Eye (tissue), 1 donor: ENCODE results near the gene PRKCSH.
"Not testable (repeated sequence)": the region's sequence is repeated elsewhere in the genome, so short reads cannot be mapped to it uniquely, and the experiment has no call there.

Experiments used
- DNase-seq: peaks from one replicate; pipeline ENCODE4 v3.0.0-alpha.2; 2015

PRKCSH gene

GRCh38 chr19:11420429-11421370 lies 14.7 kb upstream of the PRKCSH start:
- peak; percentile 61 for DNase-seq

DNA sequence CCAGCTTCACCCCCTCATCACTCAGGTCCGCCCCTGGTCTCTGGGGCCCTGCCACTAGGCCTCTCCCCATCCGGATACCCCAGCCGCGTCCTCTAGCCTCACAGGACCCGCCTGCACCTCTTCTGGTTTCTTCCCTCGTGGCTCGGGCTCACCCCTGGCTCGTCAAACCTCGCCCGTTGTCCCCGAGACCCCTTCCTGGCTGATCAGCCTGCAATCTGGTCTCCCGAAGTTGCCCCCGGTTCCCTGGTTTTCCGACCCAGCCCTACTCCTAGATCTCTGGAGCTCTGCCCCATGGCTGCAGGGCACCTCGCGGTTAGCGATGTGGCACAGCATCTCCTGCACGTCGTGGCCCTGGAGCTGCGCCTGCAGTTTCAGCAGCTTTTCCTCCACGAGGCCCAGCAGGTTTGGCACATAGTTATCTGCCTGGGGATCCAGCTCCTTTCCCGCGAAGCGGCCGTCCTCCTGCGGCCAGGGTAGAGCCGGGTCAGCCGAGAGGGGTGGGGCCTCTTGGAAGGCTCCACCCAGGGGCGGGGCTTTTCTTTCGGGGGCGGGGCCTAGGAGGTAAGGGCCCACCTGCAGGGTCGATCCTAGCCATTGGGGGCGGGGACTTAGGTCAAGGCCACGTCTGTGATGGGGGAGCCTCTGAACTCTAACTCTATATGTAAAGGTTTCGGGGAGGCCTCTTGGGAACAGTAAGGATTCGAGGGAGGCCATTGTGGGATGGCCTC lies 13.9 kb upstream of the PRKCSH start:
- DNase-seq = peak; percentile 45

DNA sequence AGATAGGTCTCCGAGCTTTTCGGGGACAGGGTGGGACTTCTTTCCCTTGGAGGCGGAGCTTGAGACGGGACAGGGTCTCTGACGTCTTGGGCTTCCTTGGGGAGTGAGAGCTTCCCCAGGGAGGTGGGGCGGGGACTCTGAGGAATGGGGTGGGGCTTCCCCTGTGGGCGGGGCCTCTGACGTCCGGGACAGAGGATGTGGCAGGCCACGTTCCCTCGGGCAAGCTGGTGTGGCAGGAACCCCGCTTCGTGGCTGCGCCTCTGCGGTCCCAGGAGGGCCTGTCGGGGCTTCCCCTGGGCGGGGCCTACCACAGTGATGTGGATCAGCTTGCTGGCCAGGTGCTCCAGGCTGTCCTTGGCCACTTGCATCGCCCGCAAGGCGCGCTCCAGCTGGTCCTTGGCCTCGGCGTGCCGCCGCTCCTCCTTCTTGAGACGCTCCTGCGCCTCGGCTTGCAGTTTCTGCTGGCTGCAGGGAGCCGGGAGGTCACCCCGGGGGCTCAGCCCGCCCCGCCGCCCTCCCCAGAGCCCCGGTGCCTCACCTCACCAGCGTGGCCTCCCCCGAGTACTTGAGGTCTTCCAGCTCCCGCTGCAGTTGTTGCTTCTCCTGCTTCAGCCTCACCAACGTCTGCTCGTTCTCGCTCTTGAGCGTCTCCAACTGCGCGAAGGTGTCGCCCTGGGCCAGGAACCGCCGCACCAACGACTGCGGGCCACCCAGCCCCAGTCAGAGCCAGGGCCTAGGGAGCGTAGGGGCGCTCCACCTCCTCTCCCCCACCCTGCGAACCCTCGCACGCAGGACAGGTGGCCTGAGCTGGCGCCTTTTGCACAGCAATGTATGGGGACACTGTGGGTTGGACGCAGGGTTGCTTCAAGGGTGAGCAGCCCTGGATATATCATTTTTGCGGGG lies 13.0 kb upstream of the PRKCSH start:
- DNase-seq = peak; percentile 55

DNA sequence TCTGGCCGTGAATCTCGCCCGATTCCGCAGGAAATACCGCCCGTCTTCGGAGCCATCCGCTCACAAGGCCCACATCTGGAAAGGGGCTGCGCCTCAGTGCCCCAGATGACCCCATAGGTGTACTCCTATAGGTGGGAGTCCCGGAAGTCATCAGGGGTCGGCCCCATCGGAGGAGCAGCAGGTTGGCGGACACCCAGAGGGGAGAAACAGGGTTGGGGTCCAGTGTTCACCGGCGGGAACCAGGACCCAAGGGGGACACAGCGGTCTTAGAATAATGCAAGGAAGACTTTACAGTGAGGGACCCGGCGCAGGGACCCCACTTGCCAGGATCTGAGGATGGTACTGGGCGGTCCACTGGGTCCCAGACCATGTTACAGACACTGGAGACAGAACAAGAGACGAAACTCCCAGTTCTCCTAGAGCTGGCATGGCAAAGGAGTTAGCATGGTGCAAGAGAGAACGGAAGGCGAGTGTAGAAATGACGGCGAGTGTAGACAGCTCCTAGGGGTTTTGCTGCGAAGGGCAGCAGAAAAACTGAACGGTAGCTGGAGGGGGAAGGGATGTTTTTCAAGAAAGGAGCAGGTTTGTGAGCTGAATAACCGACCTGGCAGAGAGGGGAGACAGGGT lies 12.2 kb upstream of the PRKCSH start:
- peak; percentile 36 for DNase-seq

DNA sequence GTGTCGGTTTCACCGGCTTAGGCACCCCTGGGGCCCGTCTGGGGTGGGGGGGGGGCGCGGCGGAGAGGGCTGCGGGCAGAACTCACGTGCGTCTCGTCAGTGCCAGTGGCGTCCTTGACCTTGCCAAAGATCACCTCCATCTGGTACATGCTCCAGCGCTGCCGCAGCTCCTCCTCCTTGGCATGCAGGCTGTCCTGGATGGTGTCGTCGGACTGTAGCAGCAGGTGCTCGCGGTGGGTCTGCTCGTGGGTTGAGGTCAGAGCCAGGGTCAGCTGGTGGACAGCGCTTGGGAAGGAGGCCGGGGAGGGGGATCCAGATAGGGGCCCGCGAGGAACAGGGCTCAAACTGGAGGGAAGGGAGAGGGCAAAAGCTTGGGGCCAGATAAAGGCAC lies 11.6 kb upstream of the PRKCSH start:
- no peak for DNase-seq

GRCh38 chr19:11425719-11426457 lies 9.5 kb upstream of the PRKCSH start:
- DNase-seq = no peak

DNA sequence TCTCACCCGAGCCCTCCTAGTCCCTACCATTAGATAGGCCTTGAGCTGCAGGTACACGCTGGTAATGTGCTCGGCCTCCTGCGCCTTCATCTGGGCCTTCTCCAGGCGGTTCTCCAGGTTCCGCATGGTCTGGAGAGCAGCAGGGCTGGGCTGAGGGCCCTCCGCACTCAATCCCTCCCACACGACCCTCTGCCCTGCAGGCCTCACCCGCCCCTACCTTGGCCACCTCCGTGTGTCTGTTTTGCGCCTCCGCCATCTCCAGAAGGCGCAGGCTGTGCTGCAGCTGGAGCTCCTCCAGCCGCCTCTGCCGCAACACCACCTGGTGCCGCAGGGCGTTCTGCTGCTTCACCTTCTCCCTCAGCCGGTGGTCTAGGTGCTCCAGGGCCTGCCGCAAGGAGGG lies 8.8 kb upstream of the PRKCSH start:
- no peak for DNase-seq

DNA sequence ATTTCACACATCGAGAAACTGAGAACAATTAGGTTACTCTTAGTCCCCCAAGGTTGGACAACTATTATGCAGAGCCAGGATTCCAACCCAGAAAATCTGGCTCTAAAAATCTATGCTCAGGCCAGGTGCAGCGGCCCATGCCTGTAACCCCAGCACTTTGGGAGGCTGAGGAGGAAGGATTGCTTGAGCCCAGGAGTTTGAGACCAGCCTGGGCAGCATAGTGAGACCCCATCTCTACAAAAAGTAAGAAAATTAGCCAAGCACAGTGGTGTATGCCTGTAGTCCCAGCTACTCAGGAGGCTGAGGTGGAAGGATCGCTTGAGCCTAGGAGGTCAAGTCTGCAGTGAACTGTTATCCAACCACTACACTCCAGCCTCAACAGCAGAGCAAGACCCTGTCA lies 1.9 kb upstream of the PRKCSH start:
- DNase-seq = not testable (repeated sequence)

DNA sequence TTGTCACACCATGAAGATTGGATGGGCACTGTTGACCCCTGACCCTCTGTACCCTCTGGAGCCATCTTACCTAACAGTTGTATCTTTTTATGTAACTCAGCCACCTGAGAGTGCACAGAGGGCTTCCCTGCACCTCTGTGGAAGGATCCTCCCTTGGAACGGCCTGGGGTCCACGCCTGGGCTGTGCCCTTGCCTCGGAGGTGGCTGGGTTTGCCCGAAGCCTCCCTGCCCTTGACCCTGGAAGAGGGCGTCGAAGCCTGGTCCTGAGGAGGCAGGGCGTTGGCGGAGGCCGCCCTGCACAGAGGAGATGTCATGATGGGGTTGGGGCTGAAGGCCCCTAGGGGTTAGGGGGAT lies 755 bp upstream of the PRKCSH start:
- DNase-seq = no peak

GRCh38 chr19:11435833-11436313 lies 438 bp downstream of the PRKCSH start:
- DNase-seq = no peak

DNA sequence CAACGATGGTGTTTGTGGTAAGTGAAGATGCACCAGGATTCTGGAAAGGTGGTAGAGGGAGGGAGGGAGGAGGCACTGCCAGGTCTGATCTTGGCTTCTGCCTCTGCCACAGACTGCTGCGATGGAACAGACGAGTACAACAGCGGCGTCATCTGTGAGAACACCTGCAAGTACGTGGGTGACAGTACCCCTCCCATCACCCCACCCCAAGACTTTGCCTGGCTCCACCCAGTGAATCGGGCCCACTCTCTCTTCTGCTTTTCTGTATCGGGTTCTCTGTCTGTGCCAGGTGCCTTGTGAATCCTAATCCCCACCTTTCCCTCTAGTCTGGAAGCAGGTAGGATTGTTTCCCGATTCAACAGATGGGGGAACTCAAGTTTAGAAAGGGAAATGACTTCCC lies 2.5 kb downstream of the PRKCSH start:
- DNase-seq = no peak

DNA sequence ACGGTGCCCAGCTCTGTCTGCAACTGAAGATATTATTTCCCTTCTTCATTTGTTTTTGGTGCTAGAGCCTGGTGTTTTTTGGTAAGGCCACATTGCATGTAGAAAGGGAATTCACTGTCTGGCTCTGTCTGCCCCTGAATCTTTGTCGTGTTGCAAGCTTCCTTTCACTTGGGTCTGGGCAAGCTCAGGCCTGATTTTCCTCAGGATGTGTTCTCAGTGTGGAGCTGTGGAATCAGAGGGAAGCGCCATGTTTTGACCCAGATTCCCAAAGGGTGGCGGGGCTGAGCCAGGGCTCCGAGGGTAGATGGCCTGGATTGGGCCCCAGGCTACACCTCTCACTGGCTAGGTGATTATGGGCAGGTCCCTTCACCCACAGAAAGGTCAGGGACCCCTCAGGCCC lies 8.6 kb downstream of the PRKCSH start:
- DNase-seq = no peak

GRCh38 chr19:11445141-11445540 lies 9.7 kb downstream of the PRKCSH start:
- no peak for DNase-seq

GRCh38 chr19:11446271-11446651 lies 10.8 kb downstream of the PRKCSH start:
- no peak for DNase-seq

GRCh38 chr19:11446652-11447301 lies 11.3 kb downstream of the PRKCSH start:
- peak; percentile 79 for DNase-seq

DNA sequence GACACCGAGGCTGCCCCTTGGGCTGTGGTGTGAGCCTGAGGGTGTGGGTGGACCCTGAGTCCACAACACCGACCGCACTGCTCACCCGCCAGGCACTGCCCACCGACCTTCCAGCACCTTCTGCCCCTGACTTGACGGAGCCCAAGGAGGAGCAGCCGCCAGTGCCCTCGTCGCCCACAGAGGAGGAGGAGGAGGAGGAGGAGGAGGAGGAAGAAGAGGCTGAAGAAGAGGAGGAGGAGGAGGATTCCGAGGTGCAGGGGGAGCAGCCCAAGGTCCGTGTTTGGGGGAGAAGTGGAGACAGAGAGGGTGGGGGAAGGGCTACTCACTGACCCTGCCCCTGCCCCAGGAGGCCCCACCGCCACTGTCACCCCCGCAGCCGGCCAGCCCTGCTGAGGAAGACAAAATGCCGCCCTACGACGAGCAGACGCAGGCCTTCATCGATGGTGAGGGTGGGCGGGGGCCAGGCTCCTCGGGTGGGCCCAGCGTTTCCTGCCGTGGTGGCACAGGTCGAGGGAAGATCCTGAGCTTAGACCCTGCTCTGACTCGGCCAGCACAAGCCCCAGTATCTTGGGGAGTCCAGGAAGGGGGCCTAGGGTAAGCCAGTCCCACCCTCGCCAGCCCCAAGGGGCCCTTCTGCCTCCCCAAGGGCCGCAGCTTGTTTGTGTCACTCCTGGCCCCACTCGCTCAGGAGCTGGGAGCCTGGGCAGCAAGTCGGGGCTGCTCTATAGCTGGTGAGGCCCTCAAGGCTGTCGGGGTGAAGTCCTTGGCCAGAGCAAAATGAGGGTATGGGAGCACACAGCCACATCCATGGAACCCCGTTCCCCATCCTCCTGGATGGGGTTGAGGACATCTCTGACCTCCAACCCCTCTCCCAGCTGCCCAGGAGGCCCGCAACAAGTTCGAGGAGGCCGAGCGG lies 12.2 kb downstream of the PRKCSH start:
- no peak for DNase-seq

DNA sequence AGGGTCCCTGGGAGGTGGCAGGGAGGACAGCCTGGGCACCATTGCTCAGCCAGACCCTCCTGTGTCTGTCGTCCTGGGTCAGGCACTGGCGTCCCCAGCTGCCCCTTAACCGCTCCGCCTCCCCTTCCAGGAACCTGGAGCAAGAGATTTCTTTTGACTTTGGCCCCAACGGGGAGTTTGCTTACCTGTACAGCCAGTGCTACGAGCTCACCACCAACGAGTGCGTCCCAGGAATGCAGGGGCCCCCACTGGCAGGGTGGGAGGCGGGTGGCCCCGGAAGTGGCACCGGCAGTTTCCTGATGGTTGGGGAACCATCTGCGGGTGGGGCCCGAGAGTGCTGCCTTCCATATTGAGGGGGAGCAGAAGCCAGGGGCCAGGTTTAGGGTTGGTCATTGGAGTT lies 13.0 kb downstream of the PRKCSH start:
- no peak for DNase-seq

GRCh38 chr19:11448923-11449554 lies 13.6 kb downstream of the PRKCSH start:
- DNase-seq = no peak

DNA sequence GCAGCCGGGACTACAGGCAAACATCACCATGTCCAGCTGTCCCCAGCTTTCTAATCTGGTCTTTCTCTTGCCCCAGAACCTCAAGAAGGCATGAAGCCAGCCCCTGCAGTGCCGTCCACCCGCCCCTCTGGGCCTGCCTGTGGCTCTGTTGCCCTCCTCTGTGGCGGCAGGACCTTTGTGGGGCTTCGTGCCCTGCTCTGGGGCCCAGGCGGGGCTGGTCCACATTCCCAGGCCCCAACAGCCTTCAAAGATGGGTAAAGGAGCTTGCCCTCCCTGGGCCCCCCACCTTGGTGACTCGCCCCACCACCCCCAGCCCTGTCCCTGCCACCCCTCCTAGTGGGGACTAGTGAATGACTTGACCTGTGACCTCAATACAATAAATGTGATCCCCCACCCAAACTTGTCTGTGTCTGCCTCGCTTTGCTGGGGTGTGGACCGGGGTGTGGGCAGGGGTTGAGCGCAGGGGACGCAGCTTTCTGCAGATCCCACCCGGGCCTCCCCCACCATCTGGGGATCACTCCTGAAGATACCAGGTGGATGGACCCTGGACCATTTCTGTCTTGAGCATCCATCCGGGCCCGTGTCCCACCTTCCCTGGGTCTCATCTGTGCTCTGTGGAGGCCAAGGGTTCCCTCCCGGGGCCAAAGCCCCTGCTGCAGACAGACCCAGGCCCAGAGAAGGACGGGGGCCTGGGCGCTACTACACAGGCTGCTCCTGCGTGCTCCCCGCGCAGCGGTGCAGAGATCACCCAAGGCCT lies 15.3 kb downstream of the PRKCSH start:
- no peak for DNase-seq
